ENCODE results near the gene CYP2R1.
A peak's percentile ranks its signal among the peaks of the same experiment; 100 is the strongest.

Gene CYP2R1

DNA sequence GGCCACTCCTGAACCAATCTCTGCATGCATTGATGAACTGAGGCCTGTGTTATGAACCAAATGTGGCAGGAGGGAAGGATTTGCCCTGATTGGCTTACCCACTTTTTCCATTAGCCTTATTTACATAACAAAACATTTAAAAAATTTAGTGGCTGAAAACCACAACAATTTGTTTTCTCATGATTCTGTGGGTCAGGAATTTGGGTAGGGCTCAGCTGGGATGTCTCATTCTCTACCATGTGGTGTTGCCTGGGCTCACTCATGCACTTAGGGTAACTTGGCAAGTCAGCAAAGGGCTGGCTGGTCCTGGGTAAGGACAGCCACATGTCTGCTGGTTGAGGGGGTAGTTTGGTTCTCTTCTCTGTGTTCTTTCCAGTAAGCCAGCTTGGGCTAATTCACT lies 35.1 kb upstream of the CYP2R1 start:
- Histone ChIP-seq H3K27ac (no peak overlapping the region), H3K27me3 (ENCODE audit: insufficient read depth, low read depth, severe bottlenecking) (peaks cover 64% of the 10 kb centered on the region), H3K4me3 (ENCODE audit: low read depth, low read length) (no peak overlapping the region), H3K36me3 (no peaks in the 10 kb centered on the region), H3K9me3 (ENCODE audit: severe bottlenecking) (no peaks in the 10 kb centered on the region)
- no peak for DNase-seq
- TF ChIP-seq, protein P1, sequence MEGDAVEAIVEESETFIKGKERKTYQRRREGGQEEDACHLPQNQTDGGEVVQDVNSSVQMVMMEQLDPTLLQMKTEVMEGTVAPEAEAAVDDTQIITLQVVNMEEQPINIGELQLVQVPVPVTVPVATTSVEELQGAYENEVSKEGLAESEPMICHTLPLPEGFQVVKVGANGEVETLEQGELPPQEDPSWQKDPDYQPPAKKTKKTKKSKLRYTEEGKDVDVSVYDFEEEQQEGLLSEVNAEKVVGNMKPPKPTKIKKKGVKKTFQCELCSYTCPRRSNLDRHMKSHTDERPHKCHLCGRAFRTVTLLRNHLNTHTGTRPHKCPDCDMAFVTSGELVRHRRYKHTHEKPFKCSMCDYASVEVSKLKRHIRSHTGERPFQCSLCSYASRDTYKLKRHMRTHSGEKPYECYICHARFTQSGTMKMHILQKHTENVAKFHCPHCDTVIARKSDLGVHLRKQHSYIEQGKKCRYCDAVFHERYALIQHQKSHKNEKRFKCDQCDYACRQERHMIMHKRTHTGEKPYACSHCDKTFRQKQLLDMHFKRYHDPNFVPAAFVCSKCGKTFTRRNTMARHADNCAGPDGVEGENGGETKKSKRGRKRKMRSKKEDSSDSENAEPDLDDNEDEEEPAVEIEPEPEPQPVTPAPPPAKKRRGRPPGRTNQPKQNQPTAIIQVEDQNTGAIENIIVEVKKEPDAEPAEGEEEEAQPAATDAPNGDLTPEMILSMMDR (IDR thresholded peaks at IDR 0.05; ENCODE audit: low read depth, low read length) = no peak

DNA sequence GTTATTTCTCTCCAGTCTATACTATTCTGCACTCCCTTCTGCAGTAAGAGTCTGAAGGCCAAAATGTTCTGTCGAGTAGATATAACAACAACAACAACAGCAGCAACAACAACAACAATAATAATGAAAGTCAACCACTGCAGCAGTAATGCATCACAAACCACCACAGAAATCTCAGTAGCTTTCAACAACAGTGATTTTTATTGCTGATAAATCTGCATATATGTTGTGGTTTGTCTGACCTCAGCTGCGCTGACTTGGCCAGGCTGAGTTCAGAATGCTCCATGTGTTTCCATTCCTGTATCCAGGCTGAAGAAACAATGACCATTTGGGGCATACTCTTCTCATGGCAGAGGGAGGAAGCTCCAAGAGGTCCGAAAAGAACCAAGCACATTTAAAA lies 32.3 kb upstream of the CYP2R1 start:
- no peak overlapping the region for H3K4me3 ChIP-seq (ENCODE audit: low read depth, low read length)
- TF ChIP-seq, protein P1 (IDR thresholded peaks at IDR 0.05; ENCODE audit: low read depth, low read length) = no peak
- H3K36me3 ChIP-seq = no peaks in the 10 kb centered on the region
- no peak for DNase-seq
- H3K27me3 ChIP-seq (ENCODE audit: insufficient read depth, low read depth, severe bottlenecking) = peaks cover 64% of the 10 kb centered on the region
- no peak overlapping the region for H3K27ac ChIP-seq
- H3K9me3 ChIP-seq (ENCODE audit: severe bottlenecking) = no peaks in the 10 kb centered on the region

DNA sequence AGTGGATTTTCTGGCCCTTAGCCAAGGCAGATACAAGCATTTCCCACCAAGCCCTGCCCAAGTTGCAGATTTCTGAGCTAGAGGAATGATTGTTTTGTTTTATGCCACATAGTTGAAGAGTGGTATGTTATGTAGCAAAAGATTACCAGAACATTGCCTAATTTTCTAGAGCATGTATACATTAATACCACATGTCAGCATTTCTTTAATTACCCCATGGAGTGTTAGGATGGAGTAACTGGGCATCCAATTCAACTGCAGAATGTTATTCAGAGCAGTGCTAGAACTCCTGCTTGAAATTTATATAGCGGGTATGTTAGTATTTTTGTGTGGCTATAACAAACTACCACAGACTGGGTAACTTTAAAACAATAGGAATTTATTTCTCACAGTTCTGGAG lies 24.4 kb upstream of the CYP2R1 start:
- no peak for DNase-seq
- TF ChIP-seq, protein P1 (IDR thresholded peaks at IDR 0.05; ENCODE audit: low read depth, low read length) = no peak
- H3K27ac ChIP-seq = no peak overlapping the region
- H3K36me3 ChIP-seq = no peaks in the 10 kb centered on the region
- H3K9me3 ChIP-seq (ENCODE audit: severe bottlenecking) = no peaks in the 10 kb centered on the region
- H3K27me3 ChIP-seq (ENCODE audit: insufficient read depth, low read depth, severe bottlenecking) = peaks cover 52% of the 10 kb centered on the region
- no peak overlapping the region for H3K4me3 ChIP-seq (ENCODE audit: low read depth, low read length)

DNA sequence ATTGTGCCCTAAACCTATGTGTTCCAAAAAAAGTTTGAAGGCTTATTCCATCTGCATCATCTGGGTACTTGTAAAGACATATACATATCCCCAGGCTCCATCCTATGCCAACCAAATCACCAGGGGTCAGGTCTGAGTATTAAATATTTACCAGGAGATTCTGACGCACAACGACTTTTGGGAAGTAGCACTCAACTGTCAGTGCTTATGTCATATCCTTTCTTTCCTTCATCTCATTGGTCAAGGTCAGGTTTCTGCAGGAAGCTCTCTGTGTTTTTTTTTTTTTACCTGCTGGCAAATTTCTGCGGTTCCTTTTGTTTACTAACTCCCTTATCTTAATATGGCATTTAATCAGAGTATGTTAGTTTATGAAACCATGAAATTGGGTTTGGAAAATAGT lies 22.5 kb upstream of the CYP2R1 start:
- Histone ChIP-seq H3K36me3 (no peaks in the 10 kb centered on the region), H3K27me3 (ENCODE audit: insufficient read depth, low read depth, severe bottlenecking) (peaks cover 44% of the 10 kb centered on the region), H3K27ac (no peak overlapping the region), H3K9me3 (ENCODE audit: severe bottlenecking) (no peaks in the 10 kb centered on the region), H3K4me3 (ENCODE audit: low read depth, low read length) (no peak overlapping the region)
- DNase-seq = no peak
- TF ChIP-seq, protein P1 (IDR thresholded peaks at IDR 0.05; ENCODE audit: low read depth, low read length) = no peak

DNA sequence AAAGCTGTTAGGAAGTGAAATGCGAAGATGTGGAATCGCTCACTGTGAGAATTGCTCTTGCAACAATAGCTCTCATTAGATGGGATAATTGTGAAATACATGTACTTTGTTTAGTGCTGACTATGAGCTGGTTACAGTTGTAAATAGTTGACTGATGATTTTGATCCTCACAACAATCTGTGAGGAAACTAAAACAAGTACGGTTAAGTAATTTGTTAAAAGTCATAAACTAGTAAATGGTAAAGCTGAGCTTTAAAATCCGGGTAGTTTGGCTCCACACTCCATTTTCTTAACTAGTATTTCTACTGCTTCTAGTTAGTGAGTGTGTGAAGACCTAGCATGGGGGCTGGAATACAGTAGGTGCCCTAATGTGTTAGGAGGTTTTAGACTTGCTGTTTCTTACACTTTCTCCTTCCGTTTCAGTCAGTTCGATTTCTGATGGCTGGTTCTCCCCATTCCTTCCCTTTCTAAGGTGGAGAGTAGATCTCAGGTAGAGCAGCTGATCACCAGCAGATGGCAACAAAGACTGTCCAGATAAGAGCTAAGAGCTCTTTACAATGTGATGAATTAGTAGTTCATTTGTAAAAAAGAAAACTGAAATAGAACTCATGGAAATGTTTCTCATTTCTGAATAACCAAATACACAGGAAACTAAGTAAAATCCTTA lies 16.3 kb upstream of the CYP2R1 start:
- peak; percentile 46 for DNase-seq
- H3K27me3 ChIP-seq (ENCODE audit: insufficient read depth, low read depth, severe bottlenecking) = peaks cover 10% of the 10 kb centered on the region

More for the DNA sequence above, 16.3 kb upstream of the CYP2R1 start:
- Histone ChIP-seq H3K4me3 (ENCODE audit: low read depth, low read length) (no peak overlapping the region), H3K27ac (no peak overlapping the region), H3K9me3 (ENCODE audit: severe bottlenecking) (no peaks in the 10 kb centered on the region), H3K36me3 (no peaks in the 10 kb centered on the region)
- TF ChIP-seq, protein P1 (IDR thresholded peaks at IDR 0.05; ENCODE audit: low read depth, low read length) = peak; percentile 61
